Stimulated activated CD8-positive, alpha-beta memory T cell treated with anti-CD3 and anti-CD28 coated beads, Interleukin-7, amount 100 ng/mL, for 24 hours (primary cell): ENCODE data around the gene PRKG1.
A peak's percentile ranks its signal among the peaks of the same experiment; 100 is the strongest.
"Not testable (repeated sequence)": the region's sequence is repeated elsewhere in the genome, so short reads cannot be mapped to it uniquely, and the experiment has no call there.

Experiments used
- DNase-seq: peaks from one replicate; pipeline ENCODE4 v3.0.0-alpha.2; 2020; ENCODE audit warnings: low read depth

The PRKG1 gene

GRCh38 chr10:51377932-51378599 is 303.8 kb downstream of the PRKG1 start:
- no peak for DNase-seq

GRCh38 chr10:51382181-51382580 is 307.9 kb downstream of the PRKG1 start:
- no peak for DNase-seq

- DNase-seq: no peak
Observed at GRCh38 chr10:51384971-51385370, 310.7 kb downstream of the PRKG1 start.

- no peak for DNase-seq
Observed at GRCh38 chr10:51386248-51386885, 312.1 kb downstream of the PRKG1 start.

- peak; percentile 2 for DNase-seq
Observed at GRCh38 chr10:51389415-51390321, 315.4 kb downstream of the PRKG1 start.

GRCh38 chr10:51393006-51393405 is 318.7 kb downstream of the PRKG1 start:
- not testable (repeated sequence) for DNase-seq

GRCh38 chr10:51394039-51394438 is 319.8 kb downstream of the PRKG1 start:
- no peak for DNase-seq

GRCh38 chr10:51397244-51397643 is 323.0 kb downstream of the PRKG1 start:
- no peak for DNase-seq

- no peak for DNase-seq
Observed at GRCh38 chr10:51397695-51398094, 323.4 kb downstream of the PRKG1 start.

GRCh38 chr10:51399840-51400239 is 325.6 kb downstream of the PRKG1 start:
- no peak for DNase-seq

GRCh38 chr10:51400392-51401096 is 326.3 kb downstream of the PRKG1 start:
- DNase-seq: no peak

GRCh38 chr10:51403521-51403920 is 329.2 kb downstream of the PRKG1 start:
- DNase-seq: no peak

GRCh38 chr10:51405580-51406351 is 331.5 kb downstream of the PRKG1 start:
- no peak for DNase-seq

- no peak for DNase-seq
Observed at GRCh38 chr10:51406581-51406980, 332.3 kb downstream of the PRKG1 start.

GRCh38 chr10:51416494-51416893 is 342.2 kb downstream of the PRKG1 start:
- no peak for DNase-seq

GRCh38 chr10:51419196-51420093 is 345.2 kb downstream of the PRKG1 start:
- DNase-seq: no peak

- DNase-seq: no peak
Observed at GRCh38 chr10:51421853-51422252, 347.6 kb downstream of the PRKG1 start.

GRCh38 chr10:51422311-51423120 is 348.2 kb downstream of the PRKG1 start:
- no peak for DNase-seq

GRCh38 chr10:51423121-51423452 is 348.8 kb downstream of the PRKG1 start:
- DNase-seq: no peak

- no peak for DNase-seq
Observed at GRCh38 chr10:51425431-51425830, 351.1 kb downstream of the PRKG1 start.
